H9 (cell line): ENCODE results near the gene GABBR2. TPM values are rescaled to one million over a fixed set of nuclear protein-coding genes. Genes with fewer than 3 reads are reported as not detected.
A peak's percentile ranks its signal among the peaks of the same experiment; 100 is the strongest.

ENCODE experiments used
- DNase-seq: peaks from one replicate; pipeline ENCODE4 v3.0.0-alpha.2; 2017
- H2AFZ ChIP-seq: one replicate; pipeline ENCODE4 v1.6.1; 2013; ENCODE audit warnings: mild to moderate bottlenecking, low read length, control low read depth, moderate library complexity
- H2AK5ac ChIP-seq: 2 replicates; pipeline ENCODE4 v1.6.1; 2013; ENCODE audit warnings: low read length, control low read depth, mixed read lengths; ENCODE audit not compliant: insufficient read length
- H2BK120ac ChIP-seq: one replicate; pipeline ENCODE4 v1.6.1; 2013; ENCODE audit warnings: low read depth, mild to moderate bottlenecking, low read length, control low read depth, inconsistent platforms; ENCODE audit not compliant: poor library complexity, severe bottlenecking
- H2BK12ac ChIP-seq: 2 replicates; pipeline ENCODE4 v1.6.1; 2013; ENCODE audit warnings: low read length, control low read depth, mixed read lengths, low read depth; ENCODE audit not compliant: insufficient read length
- H2BK15ac ChIP-seq: 2 replicates; pipeline ENCODE4 v1.6.1; 2013; ENCODE audit warnings: low read depth, low read length, control low read depth
- H2BK20ac ChIP-seq: one replicate; pipeline ENCODE4 v1.6.1; 2013; ENCODE audit warnings: low read depth, mild to moderate bottlenecking, low read length, control low read depth, inconsistent platforms; ENCODE audit not compliant: poor library complexity, severe bottlenecking
- H2BK5ac ChIP-seq: 2 replicates; pipeline ENCODE4 v1.6.1; 2013; ENCODE audit warnings: low read length, control low read depth, mixed read lengths; ENCODE audit not compliant: insufficient read length
- H3K14ac ChIP-seq: 2 replicates; pipeline ENCODE4 v1.6.1; 2013; ENCODE audit warnings: low read length, control low read depth; ENCODE audit not compliant: insufficient read depth
- H3K18ac ChIP-seq: 2 replicates; pipeline ENCODE4 v1.6.1; 2013; ENCODE audit warnings: low read depth, mild to moderate bottlenecking, mixed read lengths, low read length, control low read depth; ENCODE audit not compliant: insufficient read length
- H3K23ac ChIP-seq: 2 replicates; pipeline ENCODE4 v1.6.1; 2013; ENCODE audit warnings: low read length, control low read depth, mixed read lengths, low read depth; ENCODE audit not compliant: insufficient read length
- H3K23me2 ChIP-seq: 2 replicates; pipeline ENCODE4 v1.6.1; 2013; ENCODE audit warnings: low read depth, mild to moderate bottlenecking, mixed read lengths, low read length, control low read depth; ENCODE audit not compliant: insufficient read length, poor library complexity, severe bottlenecking
- H3K27ac ChIP-seq: 2 replicates; pipeline ENCODE4 v1.5.1; 2013; ENCODE audit warnings: low read length, control low read depth, mixed read lengths, low read depth; ENCODE audit not compliant: insufficient read length
- H3K27me3 ChIP-seq: 2 replicates; pipeline ENCODE4 v1.6.1; 2013; ENCODE audit warnings: low read length, control low read depth, inconsistent platforms; ENCODE audit not compliant: insufficient read depth
- H3K4ac ChIP-seq: 2 replicates; pipeline ENCODE4 v1.6.1; 2013; ENCODE audit warnings: low read depth, mild to moderate bottlenecking, control low read depth, inconsistent platforms, low read length, moderate library complexity
- H3K4me1 ChIP-seq: 2 replicates; pipeline ENCODE4 v1.6.1; 2013; ENCODE audit warnings: low read length, control low read depth, inconsistent platforms; ENCODE audit not compliant: insufficient read depth
- H3K4me2 ChIP-seq: 2 replicates; pipeline ENCODE4 v1.6.1; 2013; ENCODE audit warnings: low read length, control low read depth, mixed read lengths; ENCODE audit not compliant: insufficient read length, insufficient read depth
- H3K56ac ChIP-seq: 2 replicates; pipeline ENCODE4 v1.6.1; 2013; ENCODE audit warnings: low read depth, mild to moderate bottlenecking, mixed read lengths, low read length, control low read depth; ENCODE audit not compliant: insufficient read length
- H3K79me1 ChIP-seq: 2 replicates; pipeline ENCODE4 v1.6.1; 2013; ENCODE audit warnings: low read depth, mild to moderate bottlenecking, moderate library complexity, low read length, control low read depth, inconsistent platforms; ENCODE audit not compliant: insufficient read depth, poor library complexity, severe bottlenecking
- H3K79me2 ChIP-seq: 2 replicates; pipeline ENCODE4 v1.6.1; 2013; ENCODE audit warnings: low read length, control low read depth, inconsistent platforms; ENCODE audit not compliant: insufficient read depth
- H3K9ac ChIP-seq: 2 replicates; pipeline ENCODE4 v1.6.1; 2013; ENCODE audit warnings: low read length, control low read depth, mixed read lengths; ENCODE audit not compliant: insufficient read length; ENCODE audit errors: extremely low read depth
- H3K9me3 ChIP-seq: one replicate; pipeline ENCODE4 v1.6.1; 2013; ENCODE audit warnings: low read depth, low read length, inconsistent platforms; ENCODE audit not compliant: control insufficient read depth
- H3T11ph ChIP-seq: one replicate; pipeline ENCODE4 v1.6.1; 2013; ENCODE audit warnings: mild to moderate bottlenecking, low read length, control low read depth, inconsistent platforms
- H4K20me1 ChIP-seq: one replicate; pipeline ENCODE4 v1.6.1; 2013; ENCODE audit not compliant: control insufficient read depth, insufficient read length, insufficient read depth
- H4K5ac ChIP-seq: 2 replicates; pipeline ENCODE4 v1.6.1; 2013; ENCODE audit warnings: low read depth, mild to moderate bottlenecking, mixed read lengths, low read length, control low read depth; ENCODE audit not compliant: insufficient read length
- H4K8ac ChIP-seq: replicated peaks from 2 replicates; pipeline ENCODE4 v1.6.1; 2013; ENCODE audit warnings: low read length, control low read depth, mixed read lengths, low read depth; ENCODE audit not compliant: insufficient read length
- H4K91ac ChIP-seq: 2 replicates; pipeline ENCODE4 v1.6.1; 2013; ENCODE audit warnings: low read depth, mild to moderate bottlenecking, moderate library complexity, mixed read lengths, low read length, control low read depth; ENCODE audit not compliant: insufficient read length
- H3K27ac Mint-ChIP-seq, 3 experiments: 2 replicates in 2 of 3; 3 replicates in 1 of 3; pipeline ENCODE4 v1.8.0; 2020 to 2021; ENCODE audit warnings: mixed read lengths in 3 of 3, mild to moderate bottlenecking in 1 of 3, moderate library complexity in 1 of 3
- H3K27me3 Mint-ChIP-seq: 2 replicates; pipeline ENCODE4 v1.8.0; 2021; ENCODE audit warnings: low read depth, mild to moderate bottlenecking, moderate library complexity, mixed read lengths
- H3K36me3 Mint-ChIP-seq, 3 experiments: 2 replicates in 2 of 3; 3 replicates in 1 of 3; pipeline ENCODE4 v1.8.0; 2020 to 2021; ENCODE audit warnings: low read depth in 3 of 3, mixed read lengths in 3 of 3; ENCODE audit not compliant: insufficient read depth in 1 of 3
- H3K4me1 Mint-ChIP-seq, 2 experiments: 2 replicates each; pipeline ENCODE4 v1.8.0; 2020; ENCODE audit warnings: mixed read lengths in 2 of 2
- H3K4me3 Mint-ChIP-seq, 2 experiments: 2 replicates in 1 of 2; 3 replicates in 1 of 2; pipeline ENCODE4 v1.8.0; 2020 to 2021; ENCODE audit warnings: mild to moderate bottlenecking in 2 of 2, mixed read lengths in 2 of 2, moderate library complexity in 1 of 2
- H3K9me3 Mint-ChIP-seq, 2 experiments: 2 replicates in 1 of 2; 3 replicates in 1 of 2; pipeline ENCODE4 v1.8.0; 2020; ENCODE audit warnings: mild to moderate bottlenecking in 2 of 2, mixed read lengths in 2 of 2, moderate library complexity in 1 of 2
- WGBS: extraction: QIAGEN DNeasy Blood & Tissue Kit; methylation state at CpG from one replicate; pipeline ENCODE4 v1.1.7; 2013; ENCODE audit warnings: missing lambda C conversion rate, low lambda C conversion rate, mixed read lengths; ENCODE audit not compliant: insufficient read length; ENCODE audit errors: extremely low coverage; 5-methylcytosine and 5-hydroxymethylcytosine counted together
- total RNA-seq: library from RNA; stranded (reverse); gene quantifications from 2 replicates; pipeline ENCODE4 v1.2.1, GENCODE V29; 2021
- TF ChIP-seq, protein P1 (sequence below): fragments of 200-600 bp; sonication (generic); conservative IDR thresholded peaks from 3 replicates; pipeline ENCODE4 v1.8.0; 2021; ENCODE audit warnings: antibody characterized with exemption, mild to moderate bottlenecking

GABBR2 gene
- total RNA-seq, 1 experiment from 2014 or later = 0.66 TPM

DNA sequence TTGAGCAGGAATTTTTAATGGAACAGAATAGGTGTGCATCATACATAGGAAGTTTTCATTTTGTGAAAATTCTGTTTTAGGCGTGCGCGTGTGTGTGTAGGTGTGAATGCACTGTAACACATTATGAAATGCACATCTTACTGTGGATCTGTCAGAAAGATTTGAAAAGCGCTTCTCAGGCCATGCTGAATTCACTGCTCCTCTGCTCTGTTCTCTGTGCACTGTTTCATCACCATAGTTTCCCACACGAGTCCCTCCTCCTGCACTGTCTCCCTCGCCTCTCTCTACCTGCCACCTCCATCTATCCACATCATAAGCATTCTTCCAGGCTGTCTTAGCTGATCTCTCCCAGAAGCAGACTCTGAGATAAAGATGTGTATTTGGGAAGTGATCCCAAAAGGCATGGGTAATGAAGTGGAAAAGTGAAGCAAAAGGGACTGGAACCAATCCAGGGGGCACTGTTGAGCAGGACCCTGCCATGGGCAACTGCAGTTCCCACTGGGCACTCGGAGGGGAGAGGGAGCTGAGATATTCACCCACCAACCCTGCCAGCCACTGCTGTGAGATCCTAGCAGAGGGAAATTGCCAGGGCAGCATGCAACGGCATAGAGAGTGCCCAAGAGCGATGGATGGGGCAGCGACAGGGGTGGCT is 65.9 kb downstream of the GABBR2 start:
- Histone ChIP-seq H3K4ac (no peak overlapping the region), H3K9me3 (no peaks in the 10 kb centered on the region), H3K23ac (no peak overlapping the region), H2BK12ac (no peak overlapping the region), H2BK15ac (no peak overlapping the region), H2BK5ac (no peak overlapping the region), H3K4me1 (no peaks in the 10 kb centered on the region; the same call in 1 of the 2 replicates), H3K18ac (no peak overlapping the region), H2AFZ (no peak overlapping the region), H2BK20ac (no peak overlapping the region), H4K8ac (no peak overlapping the region), H4K91ac (no peak overlapping the region), H3K4me2 (no peak overlapping the region), H3K23me2 (no peaks in the 10 kb centered on the region), H3K79me2 (no peaks in the 10 kb centered on the region), H3K27me3 (no peaks in the 10 kb centered on the region), H3K79me1 (no peaks in the 10 kb centered on the region), H4K20me1 (no peaks in the 10 kb centered on the region), H3K56ac (no peak overlapping the region), H2AK5ac (no peak overlapping the region), H3K27ac (no peak overlapping the region), H3T11ph (no peak overlapping the region), H3K14ac (no peak overlapping the region), H4K5ac (no peak overlapping the region), H2BK120ac (no peak overlapping the region), H3K9ac (no peak overlapping the region)
- TF ChIP-seq, protein P1, sequence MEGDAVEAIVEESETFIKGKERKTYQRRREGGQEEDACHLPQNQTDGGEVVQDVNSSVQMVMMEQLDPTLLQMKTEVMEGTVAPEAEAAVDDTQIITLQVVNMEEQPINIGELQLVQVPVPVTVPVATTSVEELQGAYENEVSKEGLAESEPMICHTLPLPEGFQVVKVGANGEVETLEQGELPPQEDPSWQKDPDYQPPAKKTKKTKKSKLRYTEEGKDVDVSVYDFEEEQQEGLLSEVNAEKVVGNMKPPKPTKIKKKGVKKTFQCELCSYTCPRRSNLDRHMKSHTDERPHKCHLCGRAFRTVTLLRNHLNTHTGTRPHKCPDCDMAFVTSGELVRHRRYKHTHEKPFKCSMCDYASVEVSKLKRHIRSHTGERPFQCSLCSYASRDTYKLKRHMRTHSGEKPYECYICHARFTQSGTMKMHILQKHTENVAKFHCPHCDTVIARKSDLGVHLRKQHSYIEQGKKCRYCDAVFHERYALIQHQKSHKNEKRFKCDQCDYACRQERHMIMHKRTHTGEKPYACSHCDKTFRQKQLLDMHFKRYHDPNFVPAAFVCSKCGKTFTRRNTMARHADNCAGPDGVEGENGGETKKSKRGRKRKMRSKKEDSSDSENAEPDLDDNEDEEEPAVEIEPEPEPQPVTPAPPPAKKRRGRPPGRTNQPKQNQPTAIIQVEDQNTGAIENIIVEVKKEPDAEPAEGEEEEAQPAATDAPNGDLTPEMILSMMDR = peak; percentile 68
- Mint-ChIP-seq H3K4me3 (no peak overlapping the region), H3K36me3 (0 out of 7 replicates have a peak, but pooled peaks cover 0 to 8% (median 0%) of the 10 kb centered on the region in 3 experiments), H3K27ac (no peak overlapping the region), H3K4me1 (peaks cover 9 to 13% of the 10 kb centered on the region in 2 experiments), H3K27me3 (peaks cover 11% of the 10 kb centered on the region), H3K9me3 (peaks cover 4 to 6% of the 10 kb centered on the region in 2 experiments; a peak in 4 of 5 replicates)
- no CpG with 5 or more reads among the region's 10 CpGs for WGBS
- peak; percentile 61 for DNase-seq
